ENCODE results near the gene ATG13. TPM values are rescaled to one million over a fixed set of nuclear protein-coding genes. Genes with fewer than 3 reads are reported as not detected.

The ATG13 gene
- total RNA-seq, 1 donor from 2014 or later: 54.3 TPM

DNA sequence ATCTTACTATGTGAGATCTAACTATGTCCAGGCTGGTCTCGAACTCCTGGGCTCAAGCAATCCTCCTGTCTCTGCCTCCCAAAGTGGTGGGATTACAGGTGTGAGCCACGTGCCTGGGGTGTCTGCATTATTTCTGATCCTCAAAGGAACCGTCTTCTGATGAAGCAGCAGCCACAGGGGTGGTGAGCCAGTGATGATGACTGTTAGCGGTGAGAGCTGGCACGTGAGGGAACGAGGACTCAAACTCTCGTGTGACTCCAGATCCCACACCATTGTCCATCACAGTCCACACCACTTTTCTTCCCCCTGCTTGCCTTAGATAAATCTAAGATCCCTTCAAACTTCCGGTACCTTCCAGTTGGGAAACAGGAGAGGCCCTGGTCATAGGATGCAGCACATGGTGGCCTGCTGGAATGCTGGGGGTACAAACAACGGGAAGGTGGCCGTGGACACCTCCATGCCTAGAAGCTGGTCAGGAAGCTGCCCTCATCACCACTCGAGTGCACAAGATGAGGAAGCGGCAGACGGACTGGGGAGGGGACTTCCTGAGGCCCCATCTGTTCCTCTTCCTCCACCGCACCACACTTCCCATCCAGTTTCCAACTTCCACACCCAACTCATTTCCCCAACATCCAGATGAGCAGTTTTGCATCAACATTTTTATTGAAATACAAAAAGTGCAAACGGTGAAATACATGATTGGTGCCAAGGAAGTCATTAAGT lies 59.2 kb downstream of the ATG13 start:
- DNase-seq: no peak

DNA sequence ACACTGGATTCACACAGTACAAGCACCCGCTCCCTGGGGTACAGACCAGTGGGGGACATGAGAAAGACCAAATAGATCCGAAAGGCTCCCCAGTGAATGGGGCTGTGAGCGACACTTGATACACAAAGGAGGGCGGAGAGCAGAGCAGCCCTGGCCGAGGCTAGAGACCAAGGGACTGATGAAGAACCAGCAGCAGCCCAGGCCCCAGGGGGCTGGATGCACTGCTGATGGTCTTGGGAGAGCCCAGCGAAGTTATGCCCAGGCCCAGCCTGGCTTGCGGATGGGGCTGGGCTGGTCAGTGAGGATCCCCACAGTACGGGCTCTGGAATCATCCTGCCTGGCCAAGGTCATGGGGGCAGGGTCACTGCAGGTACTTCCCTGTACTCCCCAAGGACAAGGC lies 59.8 kb downstream of the ATG13 start:
- DNase-seq: no peak

DNA sequence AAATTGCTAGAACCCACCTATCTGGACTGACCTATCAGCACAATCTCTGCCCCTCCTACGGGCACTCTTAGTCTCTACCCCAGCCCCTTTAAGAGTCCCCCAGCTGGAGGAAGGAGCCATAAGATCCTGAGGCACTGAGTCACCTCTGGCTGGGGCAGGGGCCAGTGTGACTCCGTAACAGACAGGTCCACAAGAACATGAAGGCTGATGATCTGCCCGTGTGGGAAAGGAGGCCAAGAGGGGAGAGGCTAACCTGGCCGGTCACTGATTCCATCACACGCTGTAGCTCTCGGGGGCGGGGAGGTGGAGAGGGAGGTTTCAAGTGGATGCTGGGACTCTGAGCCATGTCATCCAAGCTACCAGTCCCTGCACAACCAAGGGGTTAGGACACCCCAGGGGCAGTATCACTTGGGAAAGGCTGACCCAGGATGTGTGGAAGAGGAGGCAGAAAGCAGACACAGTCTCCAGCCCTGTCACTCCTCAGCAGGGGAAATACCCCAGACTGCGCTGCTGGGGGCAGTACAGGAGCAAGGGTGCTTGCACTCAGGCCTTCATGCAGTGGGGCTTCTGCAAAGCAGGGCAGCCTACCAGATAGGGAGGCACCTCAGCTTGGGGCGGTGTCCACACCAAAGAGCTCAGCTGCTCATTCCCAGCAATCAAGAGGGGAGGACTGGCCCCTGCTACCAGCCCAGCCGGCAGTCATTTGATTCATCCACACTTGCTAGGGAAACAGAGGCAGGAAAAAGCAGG lies 60.8 kb downstream of the ATG13 start:
- no peak for DNase-seq

DNA sequence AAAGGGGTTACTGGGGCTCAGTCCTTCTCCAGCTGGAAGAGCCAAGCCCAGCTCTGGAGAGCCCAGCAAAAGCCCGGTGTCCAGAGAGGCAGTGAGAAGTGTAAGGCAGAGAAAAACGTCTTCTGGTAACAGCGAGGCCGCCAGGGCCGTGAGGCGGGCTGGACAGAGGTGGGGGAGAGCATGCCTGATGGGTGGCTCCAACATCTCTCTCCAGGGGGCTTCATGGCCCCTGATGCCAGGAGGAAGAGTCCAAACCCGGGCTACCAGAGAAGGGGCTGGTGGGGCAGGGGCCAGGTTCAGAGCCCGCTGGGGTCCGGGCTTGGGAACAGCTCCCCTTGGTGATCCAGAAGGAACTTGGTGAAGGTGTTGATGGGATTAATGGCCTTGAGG lies 61.4 kb downstream of the ATG13 start:
- no peak for DNase-seq

DNA sequence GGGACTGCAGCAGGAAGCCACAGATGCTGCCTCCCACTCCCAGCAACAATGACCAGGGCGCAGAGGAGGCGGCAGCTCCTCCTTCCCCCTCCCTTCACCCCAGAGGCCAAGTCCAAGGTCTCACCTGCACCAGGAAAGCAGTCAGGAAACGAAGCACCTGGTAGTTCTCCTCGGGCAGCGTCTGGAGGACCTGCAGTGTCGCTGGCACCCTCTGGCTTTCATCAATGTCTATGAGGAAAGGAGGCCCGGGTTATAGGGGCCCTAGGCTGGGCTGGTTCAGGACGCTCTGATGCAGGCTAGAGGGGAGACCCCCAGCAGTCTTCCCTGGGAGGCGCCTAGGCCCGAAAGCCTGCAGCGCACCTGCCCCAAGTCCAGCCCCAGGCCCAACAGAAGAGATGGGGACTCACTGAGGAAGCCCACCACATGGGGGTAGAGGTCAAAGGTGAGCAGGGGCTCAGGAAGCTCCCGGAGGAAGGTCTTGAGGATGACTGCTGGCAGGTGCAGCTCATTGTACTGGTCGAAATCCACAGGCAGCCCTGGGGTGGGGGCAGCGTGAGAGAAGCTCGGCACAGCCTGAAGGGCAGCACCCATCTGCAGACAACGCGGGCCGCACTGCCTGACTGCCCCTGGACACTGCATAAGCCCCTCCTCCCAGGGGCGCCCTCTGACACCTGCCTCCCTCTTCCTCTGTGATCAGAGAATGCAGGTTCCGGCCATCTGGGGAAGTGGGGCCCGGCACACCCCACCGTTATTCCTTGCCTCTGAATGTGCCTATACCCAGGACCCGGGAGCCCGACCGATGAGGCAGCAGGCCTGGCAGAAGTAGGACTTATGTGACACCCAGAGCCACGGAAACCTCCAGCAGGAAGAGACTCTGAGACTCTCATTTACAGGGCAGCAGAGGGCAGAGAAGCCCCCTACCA lies 62.1 kb downstream of the ATG13 start:
- no peak for DNase-seq

DNA sequence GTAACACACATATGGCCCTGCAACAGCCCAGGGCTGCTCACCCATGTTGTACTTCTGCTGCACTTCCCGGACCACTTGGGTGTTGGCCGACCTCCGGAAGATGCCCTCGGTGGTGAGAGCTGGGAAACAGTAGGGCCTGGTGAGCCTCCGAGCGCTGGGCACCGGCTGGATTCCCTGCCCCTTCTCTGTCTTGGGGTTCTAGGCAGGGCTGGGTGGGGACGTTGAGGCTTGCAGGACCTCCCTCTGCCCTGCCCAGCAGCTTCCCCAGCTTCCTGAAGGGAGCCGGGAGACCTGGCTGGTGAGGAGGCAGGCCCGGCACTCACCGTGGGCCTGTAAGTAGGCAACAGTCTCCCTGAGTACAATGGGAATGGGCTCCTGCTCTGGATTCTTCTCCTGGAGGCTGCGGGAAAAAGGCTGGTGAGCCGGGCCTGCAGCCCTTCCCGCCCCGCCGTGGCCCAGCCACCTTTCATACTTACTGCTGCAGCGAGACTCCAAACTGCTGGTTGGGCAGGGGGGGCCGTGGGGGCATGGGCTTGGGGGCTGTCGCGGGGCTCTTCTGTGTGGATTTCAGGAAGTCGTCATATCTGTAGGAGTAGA lies 62.9 kb downstream of the ATG13 start:
- no peak for DNase-seq

DNA sequence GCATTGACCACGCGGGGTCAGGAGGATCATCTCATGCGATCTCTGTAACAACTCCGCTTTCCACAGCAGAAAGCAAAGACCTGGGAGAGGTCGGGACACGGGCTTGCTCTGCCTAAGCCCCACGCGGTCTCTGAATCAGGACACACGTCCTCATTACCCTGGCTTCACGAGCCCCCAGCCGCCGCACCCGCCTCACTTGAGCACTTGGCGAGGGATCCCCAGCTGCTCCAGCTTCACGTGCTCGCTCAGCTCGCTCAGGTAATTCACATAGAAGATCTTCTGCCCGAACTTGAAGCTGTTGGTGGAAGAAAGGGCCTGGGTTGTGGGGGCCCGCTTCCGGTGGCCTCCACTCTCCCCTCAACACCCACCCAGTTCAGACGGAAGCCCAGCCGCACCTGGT lies 63.5 kb downstream of the ATG13 start:
- no peak for DNase-seq

DNA sequence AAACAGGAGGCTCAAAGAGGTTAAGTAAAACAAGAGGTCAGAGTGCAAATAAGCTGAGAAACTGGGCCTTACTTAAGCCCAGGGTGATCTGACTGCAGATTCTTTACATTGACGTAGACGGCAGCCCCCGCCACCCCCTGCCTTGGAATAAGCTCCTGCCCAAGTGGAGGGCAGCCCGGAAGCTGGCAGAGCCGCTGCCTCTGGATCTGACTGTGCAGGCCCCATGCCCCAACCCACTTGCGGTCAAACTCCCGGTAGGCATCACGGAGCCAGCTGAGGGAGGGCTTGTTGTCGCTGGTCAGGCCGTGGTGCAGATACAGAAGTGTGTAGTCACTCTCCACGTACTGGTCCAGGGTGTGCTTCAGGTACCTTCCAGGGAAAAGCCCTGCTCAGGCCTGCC lies 64.5 kb downstream of the ATG13 start:
- no peak for DNase-seq

DNA sequence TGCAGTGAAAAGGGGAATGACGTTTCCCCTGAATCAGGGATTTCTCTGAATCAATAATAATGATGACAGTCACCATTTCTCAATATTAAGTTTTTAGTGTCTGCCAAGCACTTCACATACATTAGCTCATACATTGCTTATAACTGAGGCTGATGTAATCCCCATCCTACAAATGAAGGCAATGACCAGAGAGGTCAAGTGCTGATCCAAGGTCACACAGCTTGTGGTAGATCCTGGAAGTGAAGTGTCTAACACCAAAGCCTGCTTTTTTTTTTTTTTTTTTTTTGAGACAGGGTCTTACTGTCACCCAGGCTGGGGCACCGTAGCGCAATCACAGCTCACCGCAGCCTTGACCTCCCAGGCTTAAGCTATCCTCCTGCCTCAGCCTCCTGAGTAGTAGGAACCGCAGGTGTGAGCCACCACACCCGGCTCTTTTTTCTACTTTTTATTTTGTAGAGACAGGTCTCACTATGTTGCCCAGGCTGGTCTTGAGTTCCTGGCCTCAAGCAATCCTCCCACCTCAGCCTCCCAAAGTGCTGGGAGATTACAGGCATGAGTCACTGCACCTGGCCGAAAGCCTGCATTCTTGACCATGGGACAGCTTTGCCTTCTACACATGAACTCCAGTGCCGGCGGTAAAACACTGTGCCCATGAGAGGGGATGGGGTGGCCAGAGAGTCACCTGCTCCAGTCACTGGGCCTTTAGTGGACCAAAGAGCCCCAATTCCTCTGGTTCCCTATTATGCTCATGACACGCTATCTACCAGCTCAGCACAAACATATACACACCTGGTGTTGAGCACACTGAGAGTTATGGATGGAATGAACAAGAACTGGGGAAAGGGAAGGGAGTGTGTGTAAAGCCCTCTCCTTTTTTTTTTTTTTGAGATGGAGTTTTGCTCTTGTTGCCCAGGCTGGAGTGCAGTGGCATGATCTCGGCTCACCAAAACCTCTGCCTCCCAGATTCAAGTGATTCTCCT lies 65.7 kb downstream of the ATG13 start:
- no peak for DNase-seq

DNA sequence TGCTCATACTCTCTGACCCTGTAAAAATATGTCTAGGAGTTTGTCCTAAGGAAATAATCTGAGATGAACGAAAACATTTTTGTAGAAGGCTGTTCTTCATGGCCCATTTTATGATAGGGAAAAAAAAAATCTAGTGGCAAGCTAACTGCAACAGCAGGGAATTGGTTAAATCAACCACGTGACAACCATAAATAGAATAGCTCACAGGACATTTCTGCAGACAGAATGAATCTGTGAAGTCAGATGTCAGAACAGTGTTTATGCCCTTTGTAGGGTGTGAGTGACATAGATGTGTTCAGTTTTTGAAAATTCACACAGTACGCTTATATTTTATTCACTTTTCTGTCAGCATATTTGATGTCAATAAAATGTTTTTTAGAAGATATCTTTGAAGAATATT lies 67.0 kb downstream of the ATG13 start:
- DNase-seq: no peak

DNA sequence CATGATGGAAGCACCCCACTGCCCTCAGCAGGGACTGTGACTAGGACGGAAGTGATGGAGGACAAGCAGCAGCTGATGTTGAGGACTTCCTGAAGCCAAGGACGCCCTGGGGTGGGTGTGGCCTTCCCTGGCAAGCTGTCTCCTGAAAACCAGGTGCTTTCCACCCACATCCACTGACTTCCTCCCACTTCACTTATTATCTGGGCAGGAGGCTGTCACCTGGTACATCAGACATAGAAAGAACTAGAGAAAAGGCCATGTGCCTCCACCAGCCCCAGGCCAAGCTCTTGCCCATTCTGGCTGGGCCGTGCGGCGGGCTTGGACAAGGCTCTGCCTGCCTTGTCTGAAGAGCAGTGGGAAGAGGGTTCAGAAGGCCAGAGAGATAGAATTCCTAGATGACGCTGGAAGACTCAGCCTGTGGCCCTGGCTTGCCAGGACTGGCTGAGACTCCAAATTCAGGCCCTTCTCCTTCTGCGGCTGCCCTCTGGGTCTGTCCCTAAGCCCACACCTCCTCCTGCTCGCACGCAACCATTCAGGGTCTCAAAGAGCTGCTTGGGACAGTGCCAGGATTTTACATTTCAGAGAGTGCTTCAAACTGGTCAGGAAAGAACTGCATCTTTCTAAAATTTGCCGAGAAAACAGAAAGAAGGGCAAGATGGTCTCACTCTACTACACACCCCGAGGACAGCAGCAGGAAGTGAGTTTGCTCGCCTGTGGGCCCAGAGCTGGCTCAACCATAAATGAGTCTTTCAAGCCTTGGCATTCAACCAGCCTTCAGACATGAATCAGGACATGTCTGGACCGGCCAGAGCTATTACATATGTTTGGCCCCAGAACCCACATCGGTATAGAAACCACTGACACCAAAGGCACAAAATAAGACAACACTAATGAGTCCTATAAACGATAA lies 69.8 kb downstream of the ATG13 start:
- no peak for DNase-seq

DNA sequence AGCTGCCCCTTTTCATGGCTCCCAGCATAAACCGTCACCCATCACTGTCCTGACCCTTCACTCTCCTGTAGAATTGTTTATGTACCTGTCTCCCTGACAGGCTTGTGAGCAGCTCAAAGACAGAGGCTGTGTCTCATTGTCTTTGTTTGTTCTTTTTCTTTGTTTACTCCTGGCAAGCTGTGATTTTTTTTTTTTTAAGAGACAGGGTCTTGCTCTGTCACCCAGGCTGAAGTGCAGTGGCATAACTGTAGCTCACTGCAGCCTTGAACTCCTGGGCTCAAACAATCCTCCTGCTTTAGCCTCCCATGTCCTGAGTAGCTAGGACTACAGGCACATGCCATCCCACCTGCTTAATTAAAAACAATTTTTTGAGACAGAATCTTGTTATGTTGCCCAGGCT lies 73.3 kb downstream of the ATG13 start:
- no peak for DNase-seq

DNA sequence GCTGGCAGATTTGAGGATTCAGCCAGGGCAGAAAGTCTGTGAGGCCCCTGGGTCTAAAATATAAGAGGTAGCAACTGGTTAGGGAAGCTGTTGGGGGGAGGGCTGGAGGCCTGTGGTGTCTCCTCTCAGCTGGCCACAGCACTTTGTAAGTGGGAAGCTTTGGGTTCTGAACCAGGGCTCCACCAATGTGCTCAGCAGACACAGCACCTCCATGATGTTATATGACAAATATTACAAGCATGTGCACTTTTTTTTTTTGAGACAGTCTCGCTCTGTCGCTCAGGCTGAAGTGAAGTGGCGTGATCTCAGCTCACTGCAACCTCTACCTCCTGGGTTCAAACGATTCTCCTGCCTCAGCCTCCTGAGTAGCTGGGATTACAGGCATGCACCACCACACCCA lies 75.1 kb downstream of the ATG13 start:
- no peak for DNase-seq

DNA sequence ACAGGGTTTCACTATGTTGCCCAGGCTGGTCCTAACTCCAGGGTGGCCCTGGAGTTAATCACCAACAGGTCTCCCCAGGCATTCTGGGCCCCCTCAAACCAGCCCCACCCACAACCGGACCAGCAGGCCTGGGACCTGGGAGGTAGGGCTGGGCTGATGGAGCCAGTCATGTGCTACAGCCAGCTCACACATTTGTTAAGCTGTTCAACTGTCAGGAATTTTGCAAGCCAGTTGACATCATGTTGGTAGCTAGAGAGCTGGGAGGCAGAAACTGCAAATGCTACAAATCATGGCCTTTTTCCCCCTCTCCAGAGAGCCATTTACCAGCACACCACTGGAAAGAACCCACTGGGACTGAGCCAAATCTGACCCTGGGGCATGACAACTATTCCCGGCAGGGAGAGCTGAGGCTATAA lies 76.3 kb downstream of the ATG13 start:
- no peak for DNase-seq

DNA sequence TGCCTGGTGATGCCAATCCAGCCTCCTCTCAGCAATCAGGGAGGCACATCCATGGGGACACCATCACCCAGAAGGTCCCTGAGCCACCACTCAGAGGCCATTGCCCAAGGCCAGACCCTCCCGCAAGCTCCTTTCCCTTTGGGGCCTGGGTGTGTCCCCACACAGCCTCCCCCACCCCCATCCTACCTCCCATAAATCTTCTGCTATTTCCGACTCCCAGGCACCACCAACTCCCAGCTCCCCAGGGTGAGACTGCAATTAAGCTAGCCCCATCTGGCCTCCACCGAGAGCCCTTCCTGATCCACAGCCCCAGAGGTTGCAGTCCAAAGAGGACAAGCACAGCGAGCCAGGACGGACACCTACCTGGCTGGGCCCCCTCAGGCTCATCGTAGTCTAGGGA lies 76.7 kb downstream of the ATG13 start:
- no peak for DNase-seq

DNA sequence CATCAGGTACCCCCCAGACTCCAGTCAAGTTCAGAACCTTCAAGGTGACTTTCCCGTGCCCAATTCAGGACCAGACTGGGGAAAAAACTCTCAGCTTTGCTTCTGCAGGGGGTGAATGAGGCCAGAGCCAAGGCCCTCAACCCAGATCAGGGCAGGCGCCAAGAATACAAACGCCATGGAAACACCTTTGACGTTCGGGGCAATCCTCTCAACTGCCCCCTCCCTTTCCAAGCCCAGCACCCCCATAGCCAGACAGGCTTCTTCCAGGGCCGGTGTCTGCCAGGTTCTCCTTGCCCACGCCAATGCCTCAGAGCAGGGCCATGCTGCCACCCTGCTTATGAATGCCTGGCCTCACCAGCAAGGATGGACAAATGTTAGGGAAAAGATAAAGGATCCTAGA lies 77.3 kb downstream of the ATG13 start:
- DNase-seq: no peak

DNA sequence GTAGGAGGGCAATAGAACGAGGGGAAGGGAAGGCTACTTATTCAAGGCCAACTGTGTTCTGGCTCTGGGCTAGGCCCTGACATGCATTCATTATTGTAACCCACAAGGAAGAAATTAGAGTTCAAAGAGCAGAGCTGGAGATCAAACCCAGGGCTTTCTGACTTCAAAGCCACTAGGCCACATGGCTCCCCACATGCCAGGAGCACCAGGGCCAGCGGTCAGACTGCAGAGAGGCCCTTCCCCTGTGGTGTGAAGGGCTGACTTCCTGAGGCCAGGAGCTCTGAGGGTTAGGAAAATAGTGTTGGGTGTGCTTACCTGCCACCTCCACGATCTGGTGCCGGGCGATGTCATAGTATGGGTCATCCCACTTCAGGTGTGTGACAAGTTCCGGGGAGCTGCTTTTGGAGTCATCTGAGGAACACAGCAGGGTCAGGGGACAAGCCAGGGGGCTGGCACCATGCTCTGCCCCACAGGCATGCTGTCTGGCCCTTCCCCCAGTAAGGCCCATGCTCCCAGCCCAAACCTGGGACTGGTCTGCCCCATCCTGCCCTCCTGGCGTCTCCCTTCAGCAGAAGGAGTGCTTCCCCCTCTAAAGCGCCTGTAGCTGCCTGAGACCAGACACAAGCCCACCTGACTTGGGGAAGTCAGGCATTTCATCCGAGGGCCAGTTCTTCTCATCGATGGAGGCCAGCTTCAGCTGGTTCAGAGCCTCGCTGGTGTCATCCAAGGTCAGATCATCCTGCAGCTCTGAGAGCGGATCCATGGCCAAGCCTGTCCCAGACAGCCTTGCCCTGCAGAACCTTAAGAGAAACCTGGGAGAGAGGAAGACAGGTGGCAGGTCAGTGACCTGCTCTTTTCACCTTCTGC lies 78.2 kb downstream of the ATG13 start:
- no peak for DNase-seq

DNA sequence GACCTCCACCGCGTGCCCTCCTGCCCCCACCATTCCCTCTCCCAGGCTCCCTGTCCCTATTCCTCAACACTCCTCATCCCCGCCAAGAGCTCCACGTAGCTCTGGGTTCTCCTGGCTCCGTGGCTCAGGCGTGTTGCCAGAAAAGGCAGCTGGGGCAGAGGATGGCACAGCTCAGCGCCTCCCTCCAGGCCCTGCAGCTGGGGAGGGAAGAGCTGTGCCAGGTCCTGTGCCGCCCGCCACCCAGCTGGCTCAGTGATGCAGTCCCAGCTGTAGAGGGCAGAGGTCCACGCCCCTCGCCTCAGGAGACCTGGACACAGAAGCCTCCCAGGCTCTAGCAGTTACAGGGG lies 78.8 kb downstream of the ATG13 start:
- peak; percentile 86 for DNase-seq

DNA sequence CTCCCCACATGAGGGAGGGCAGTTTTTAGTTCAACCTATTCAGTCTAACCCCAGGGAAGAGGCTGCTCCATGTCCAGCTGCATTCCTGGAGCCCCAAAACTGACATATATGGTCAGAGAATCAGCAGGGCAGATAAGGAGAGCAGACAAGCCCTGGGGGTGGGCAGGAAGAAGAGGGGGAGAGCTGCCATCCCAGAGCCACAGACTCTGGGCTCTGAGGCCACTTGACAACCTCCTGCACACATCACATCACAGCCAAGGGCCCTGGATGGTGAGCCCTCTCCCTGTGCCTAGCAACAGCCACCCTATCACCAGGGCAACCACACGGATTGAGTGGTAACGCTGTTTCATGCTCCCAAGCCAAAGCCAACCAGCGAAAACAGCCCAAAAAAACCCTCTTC lies 80.0 kb downstream of the ATG13 start:
- peak; percentile 34 for DNase-seq
